ENCODE results near the gene LCA5L. TPM values are rescaled to one million over a fixed set of nuclear protein-coding genes. Genes with fewer than 3 reads are reported as not detected.

LCA5L gene
- polyA plus RNA-seq, 2 of the 4 experiments (the other 2 are of a cell fraction): 0.90 to 2.8 TPM

DNA sequence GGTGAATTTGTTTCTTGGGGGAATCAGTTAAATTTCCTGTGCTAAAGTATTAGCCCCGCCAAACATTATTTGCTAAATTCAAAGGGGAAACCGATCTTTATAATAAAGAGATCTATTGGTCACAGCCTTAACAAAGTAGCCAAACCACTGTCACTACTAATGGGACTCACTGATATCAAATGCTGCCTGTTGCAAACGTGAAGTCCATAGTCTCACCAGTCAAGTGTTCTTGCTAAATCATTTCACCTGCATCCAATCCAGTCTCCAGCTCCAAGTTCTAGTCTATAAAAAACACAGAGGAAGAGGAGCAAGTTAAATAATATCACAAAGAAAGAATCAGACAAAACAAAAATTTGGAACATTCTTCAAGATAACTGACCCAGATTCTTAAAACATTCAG is 36.3 kb upstream of the LCA5L start:
- no peak for ATAC-seq
- FAIRE-seq: no peak
- Histone ChIP-seq H3K4me3 (no peak overlapping the region), H3K27ac (no peak overlapping the region), H3K4me1 (0 out of 3 replicates have a peak, but pooled peaks cover 5% of the 10 kb centered on the region), H3K4me2 (no peak overlapping the region), H3K9me3 (no peaks in the 10 kb centered on the region)
- 44% methylated on average over 3 of the region's 3 CpGs for WGBS (ENCODE audit: missing lambda C conversion rate)
- ChIA-PET CTCF (no interaction called here), POLR2A (no interaction called here)
- TF ChIP-seq CBX2 (IDR thresholded peaks at IDR 0.05; ENCODE audit: borderline replicate concordance, low read depth): no peak
- no peak for TF ChIP-seq BHLHE40 (IDR thresholded peaks at IDR 0.05; ENCODE audit: low read depth, low read length)
- no peak for TF ChIP-seq FOSB (CRISPR knock-in tag; IDR thresholded peaks at IDR 0.05)
- TF ChIP-seq HDAC2 (IDR thresholded peaks at IDR 0.05): no peak
- TF ChIP-seq HOXA7 (CRISPR knock-in tag; IDR thresholded peaks at IDR 0.05): no peak
- TF ChIP-seq RARB (CRISPR knock-in tag; IDR thresholded peaks at IDR 0.05): no peak
- no peak for TF ChIP-seq EHMT2 (IDR thresholded peaks at IDR 0.05; ENCODE audit: low read depth)
- no peak for TF ChIP-seq FOSL2 (IDR thresholded peaks at IDR 0.05)
- no peak for TF ChIP-seq FOSL2 (CRISPR knock-in tag; IDR thresholded peaks at IDR 0.05)
- no peak for TF ChIP-seq NFE2L2 (conservative IDR thresholded peaks at IDR 0.05; ENCODE audit: low read length)
- no peak for TF ChIP-seq ZSCAN20 (CRISPR knock-in tag; IDR thresholded peaks at IDR 0.05)
- TF ChIP-seq HEYL (CRISPR knock-in tag; IDR thresholded peaks at IDR 0.05): no peak
- DNase-seq (ENCODE audit: low read depth in 1 of 2, low spot score in 1 of 2): no peak

DNA sequence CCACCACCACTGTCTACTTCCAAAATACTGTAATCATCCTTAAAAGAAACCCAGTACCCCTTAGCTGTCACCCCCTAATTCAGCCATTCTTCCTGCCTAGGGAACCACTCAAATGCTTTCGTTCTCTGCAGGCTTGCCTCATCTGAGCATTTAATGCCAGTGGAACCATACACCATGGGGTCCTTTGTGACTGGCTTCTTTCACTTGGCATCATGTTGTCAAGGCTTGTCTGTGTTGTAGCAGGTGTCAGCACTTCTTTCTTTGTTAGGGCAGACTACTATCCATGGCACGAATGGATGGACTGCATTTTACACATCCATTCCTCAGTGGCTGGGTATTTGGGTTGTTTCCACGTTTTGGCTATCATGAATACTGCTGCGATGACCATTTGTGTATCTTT is 34.7 kb upstream of the LCA5L start:
- POLR2A ChIA-PET: no interaction called here
- CTCF ChIA-PET: no interaction called here
- no peak overlapping the region for H3K4me3 ChIP-seq
- DNase-seq (ENCODE audit: low read depth in 1 of 2, low spot score in 1 of 2) (no peak), FAIRE-seq (no peak), ATAC-seq (no peak)
- H3K4me2 ChIP-seq: no peak overlapping the region
- 0 out of 3 replicates have a peak, but pooled peaks cover 5% of the 10 kb centered on the region for H3K4me1 ChIP-seq
- no peaks in the 10 kb centered on the region for H3K9me3 ChIP-seq
- TF ChIP-seq HDAC2 (IDR thresholded peaks at IDR 0.05) (no peak), KDM5A (IDR thresholded peaks at IDR 0.05) (no peak), FOSB (CRISPR knock-in tag; IDR thresholded peaks at IDR 0.05) (no peak), NPAS2 (CRISPR knock-in tag; IDR thresholded peaks at IDR 0.05; ENCODE audit: borderline replicate concordance) (no peak), RCOR1 (IDR thresholded peaks at IDR 0.05; ENCODE audit: low read depth, low read length) (no peak), RNF2 (IDR thresholded peaks at IDR 0.05; ENCODE audit: borderline replicate concordance, low read depth) (no peak), CTCF (IDR thresholded peaks at IDR 0.05) (no peak), CHD4 (IDR thresholded peaks at IDR 0.05; ENCODE audit: borderline replicate concordance) (no peak), HOXB13 (CRISPR knock-in tag; IDR thresholded peaks at IDR 0.05; ENCODE audit: low read depth) (no peak), ATOH8 (CRISPR knock-in tag; IDR thresholded peaks at IDR 0.05; ENCODE audit: low read depth) (no peak), SMC3 (IDR thresholded peaks at IDR 0.05) (no peak), CBX8 (IDR thresholded peaks at IDR 0.05) (no peak), ZSCAN20 (CRISPR knock-in tag; IDR thresholded peaks at IDR 0.05) (no peak), POLR2AphosphoS2 (conservative IDR thresholded peaks at IDR 0.05; ENCODE audit: low read length) (no peak), RFX5 (IDR thresholded peaks at IDR 0.05) (no peak)
- no peak overlapping the region for H3K27ac ChIP-seq
- whole genome bisulfite sequencing (ENCODE audit: missing lambda C conversion rate): 53% methylated on average over 4 of the region's 4 CpGs

- H3K4me1 ChIP-seq: 0 out of 3 replicates have a peak, but pooled peaks cover 5% of the 10 kb centered on the region
- no peak overlapping the region for H3K4me3 ChIP-seq
- TF ChIP-seq HOXB5 (CRISPR knock-in tag; IDR thresholded peaks at IDR 0.05): no peak
- TF ChIP-seq EP300 (IDR thresholded peaks at IDR 0.05): no peak
- TF ChIP-seq GATA3 (IDR thresholded peaks at IDR 0.05; ENCODE audit: borderline replicate concordance): no peak
- TF ChIP-seq ESRRA (IDR thresholded peaks at IDR 0.05; ENCODE audit: borderline replicate concordance, low read length): no peak
- TF ChIP-seq HDAC2 (IDR thresholded peaks at IDR 0.05): no peak
- TF ChIP-seq CEBPB (IDR thresholded peaks at IDR 0.05): no peak
- TF ChIP-seq RAD21 (conservative IDR thresholded peaks at IDR 0.05 in 1 of 2, IDR thresholded peaks at IDR 0.05 in 1 of 2): no peak
- TF ChIP-seq CHD4 (IDR thresholded peaks at IDR 0.05; ENCODE audit: borderline replicate concordance): no peak
- no peak for TF ChIP-seq MAFK (IDR thresholded peaks at IDR 0.05; ENCODE audit: partially characterized antibody)
- ChIA-PET CTCF (no interaction called here), POLR2A (no interaction called here)
- DNase-seq (ENCODE audit: low read depth in 1 of 2, low spot score in 1 of 2) (no peak), FAIRE-seq (no peak), ATAC-seq (no peak)
- 44% methylated on average over 2 of the region's 2 CpGs for WGBS (ENCODE audit: missing lambda C conversion rate)
- no peaks in the 10 kb centered on the region for H3K9me3 ChIP-seq
- H3K4me2 ChIP-seq: no peak overlapping the region
- H3K27ac ChIP-seq: no peak overlapping the region
These were observed 34.2 kb upstream of the LCA5L start for GRCh38 chr21:39479814-39480182.

Data from A549 (cell line).